ENCODE measurements around the gene SLC44A3.

The SLC44A3 gene

DNA sequence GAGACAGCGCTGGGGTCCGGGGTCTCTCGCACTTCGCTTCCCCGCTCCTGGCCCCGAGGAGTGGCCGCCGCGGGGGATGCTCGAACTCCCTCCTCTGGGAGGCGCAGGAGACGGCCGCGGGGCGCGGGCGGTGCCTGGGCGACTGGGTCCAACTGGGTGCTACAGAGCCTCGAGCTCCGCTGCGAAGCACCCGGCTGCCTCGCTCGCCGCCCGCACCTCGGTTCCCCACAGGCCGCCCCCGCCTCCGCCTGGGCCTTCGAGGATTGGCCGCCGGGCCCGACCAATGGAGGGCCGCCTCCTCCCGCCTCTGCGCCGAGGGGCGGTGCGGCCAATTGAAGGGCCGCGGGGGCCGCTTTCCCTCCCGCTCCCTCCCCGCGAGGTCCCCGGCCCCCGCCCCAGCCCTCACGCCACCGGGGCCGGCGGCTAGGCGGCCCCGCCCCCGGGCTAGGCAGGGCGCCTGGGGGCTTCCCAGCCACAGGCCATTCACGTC is 106.8 kb downstream of the SLC44A3 start, which contains the start of gene CNN3 (continued):
- TF ChIP-seq ZNF513 (tag by site-specific recombination; IDR thresholded peaks at IDR 0.05), result no peak
- no peak for TF ChIP-seq ZNF558 (tag by site-specific recombination; IDR thresholded peaks at IDR 0.05)
- peak; percentile 11; the same call in 1 of the 2 replicates for TF ChIP-seq ZNF18 (tag by site-specific recombination; IDR thresholded peaks at IDR 0.05)
- no peak for TF ChIP-seq ZNF169 (tag by site-specific recombination; IDR thresholded peaks at IDR 0.05)
- no peak for TF ChIP-seq ZNF707 (tag by site-specific recombination; IDR thresholded peaks at IDR 0.05)
- no peak for TF ChIP-seq KLF7 (tag by site-specific recombination; IDR thresholded peaks at IDR 0.05; ENCODE audit: borderline replicate concordance)
- TF ChIP-seq ZNF394 (tag by site-specific recombination; IDR thresholded peaks at IDR 0.05; ENCODE audit: borderline replicate concordance), result peak; percentile 60
- TF ChIP-seq ZNF324 (tag by site-specific recombination; IDR thresholded peaks at IDR 0.05), result peak; percentile 68; the same call in 1 of the 2 replicates
- TF ChIP-seq SP2 (tag by site-specific recombination; IDR thresholded peaks at IDR 0.05), result peak; percentile 82
- TF ChIP-seq, protein P1, sequence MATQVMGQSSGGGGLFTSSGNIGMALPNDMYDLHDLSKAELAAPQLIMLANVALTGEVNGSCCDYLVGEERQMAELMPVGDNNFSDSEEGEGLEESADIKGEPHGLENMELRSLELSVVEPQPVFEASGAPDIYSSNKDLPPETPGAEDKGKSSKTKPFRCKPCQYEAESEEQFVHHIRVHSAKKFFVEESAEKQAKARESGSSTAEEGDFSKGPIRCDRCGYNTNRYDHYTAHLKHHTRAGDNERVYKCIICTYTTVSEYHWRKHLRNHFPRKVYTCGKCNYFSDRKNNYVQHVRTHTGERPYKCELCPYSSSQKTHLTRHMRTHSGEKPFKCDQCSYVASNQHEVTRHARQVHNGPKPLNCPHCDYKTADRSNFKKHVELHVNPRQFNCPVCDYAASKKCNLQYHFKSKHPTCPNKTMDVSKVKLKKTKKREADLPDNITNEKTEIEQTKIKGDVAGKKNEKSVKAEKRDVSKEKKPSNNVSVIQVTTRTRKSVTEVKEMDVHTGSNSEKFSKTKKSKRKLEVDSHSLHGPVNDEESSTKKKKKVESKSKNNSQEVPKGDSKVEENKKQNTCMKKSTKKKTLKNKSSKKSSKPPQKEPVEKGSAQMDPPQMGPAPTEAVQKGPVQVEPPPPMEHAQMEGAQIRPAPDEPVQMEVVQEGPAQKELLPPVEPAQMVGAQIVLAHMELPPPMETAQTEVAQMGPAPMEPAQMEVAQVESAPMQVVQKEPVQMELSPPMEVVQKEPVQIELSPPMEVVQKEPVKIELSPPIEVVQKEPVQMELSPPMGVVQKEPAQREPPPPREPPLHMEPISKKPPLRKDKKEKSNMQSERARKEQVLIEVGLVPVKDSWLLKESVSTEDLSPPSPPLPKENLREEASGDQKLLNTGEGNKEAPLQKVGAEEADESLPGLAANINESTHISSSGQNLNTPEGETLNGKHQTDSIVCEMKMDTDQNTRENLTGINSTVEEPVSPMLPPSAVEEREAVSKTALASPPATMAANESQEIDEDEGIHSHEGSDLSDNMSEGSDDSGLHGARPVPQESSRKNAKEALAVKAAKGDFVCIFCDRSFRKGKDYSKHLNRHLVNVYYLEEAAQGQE (tag by site-specific recombination; IDR thresholded peaks at IDR 0.05), result no peak
- TF ChIP-seq ZNF398 (tag by site-specific recombination; IDR thresholded peaks at IDR 0.05), result peak; percentile 92
- no peak for TF ChIP-seq BCL11B (tag by site-specific recombination; IDR thresholded peaks at IDR 0.05; ENCODE audit: low read depth)
- TF ChIP-seq ZSCAN30 (tag by site-specific recombination; IDR thresholded peaks at IDR 0.05), result peak; percentile 76
- TF ChIP-seq ZNF274 (IDR thresholded peaks at IDR 0.05; ENCODE audit: low read length), result no peak
- no peak for TF ChIP-seq ZNF274 (tag by site-specific recombination; IDR thresholded peaks at IDR 0.05; ENCODE audit: borderline replicate concordance)
- TF ChIP-seq YY2 (tag by site-specific recombination; IDR thresholded peaks at IDR 0.05), result no peak
- TF ChIP-seq ZFP37 (tag by site-specific recombination; IDR thresholded peaks at IDR 0.05), result no peak
- peak; percentile 21; the same call in 1 of the 2 replicates for TF ChIP-seq ZBTB17 (tag by site-specific recombination; IDR thresholded peaks at IDR 0.05)
- 0 out of 2 replicates have a peak, but pooled peaks have one; percentile 25 for TF ChIP-seq OVOL3 (tag by site-specific recombination; IDR thresholded peaks at IDR 0.05)
- peak; percentile 95 for TF ChIP-seq ZNF423 (tag by site-specific recombination; IDR thresholded peaks at IDR 0.05)
- TF ChIP-seq ZNF48 (tag by site-specific recombination; IDR thresholded peaks at IDR 0.05), result no peak
- TF ChIP-seq ZFP41 (tag by site-specific recombination; IDR thresholded peaks at IDR 0.05; ENCODE audit: borderline replicate concordance), result no peak
- TF ChIP-seq, protein P2, sequence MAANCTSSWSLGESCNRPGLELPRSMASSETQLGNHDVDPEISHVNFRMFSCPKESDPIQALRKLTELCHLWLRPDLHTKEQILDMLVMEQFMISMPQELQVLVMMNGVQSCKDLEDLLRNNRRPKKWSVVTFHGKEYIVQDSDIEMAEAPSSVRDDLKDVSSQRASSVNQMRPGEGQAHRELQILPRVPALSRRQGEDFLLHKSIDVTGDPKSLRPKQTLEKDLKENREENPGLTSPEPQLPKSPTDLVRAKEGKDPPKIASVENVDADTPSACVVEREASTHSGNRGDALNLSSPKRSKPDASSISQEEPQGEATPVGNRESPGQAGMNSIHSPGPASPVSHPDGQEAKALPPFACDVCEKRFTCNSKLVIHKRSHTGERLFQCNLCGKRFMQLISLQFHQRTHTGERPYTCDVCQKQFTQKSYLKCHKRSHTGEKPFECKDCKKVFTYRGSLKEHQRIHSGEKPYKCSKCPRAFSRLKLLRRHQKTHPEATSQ (tag by site-specific recombination; IDR thresholded peaks at IDR 0.05), result peak; percentile 40; the same call in 1 of the 2 replicates
- TF ChIP-seq ZNF610 (tag by site-specific recombination; IDR thresholded peaks at IDR 0.05; ENCODE audit: borderline replicate concordance), result peak; percentile 67; the same call in 1 of the 2 replicates
- peak; percentile 51 for TF ChIP-seq ZBTB11 (tag by site-specific recombination; conservative IDR thresholded peaks at IDR 0.05; ENCODE audit: low read depth)
- TF ChIP-seq ZFHX2 (tag by site-specific recombination; conservative IDR thresholded peaks at IDR 0.05), result peak; percentile 91
- TF ChIP-seq ZEB2 (tag by site-specific recombination; IDR thresholded peaks at IDR 0.05), result peak; percentile 44
- TF ChIP-seq ZNF146 (tag by site-specific recombination; IDR thresholded peaks at IDR 0.05), result no peak
